GM12864 (cell line): Measurements from ENCODE around the gene ITGB8.
"Not testable (repeated sequence)": the region's sequence is repeated elsewhere in the genome, so short reads cannot be mapped to it uniquely, and the experiment has no call there.

Source experiments
- DNase-seq: peaks from one replicate; pipeline ENCODE4 v3.0.0-alpha.2; 2011; ENCODE audit warnings: low read depth
- H3K4me3 ChIP-seq: 2 replicates; pipeline ENCODE4 v1.5.1; 2011; ENCODE audit warnings: mild to moderate bottlenecking, low read depth, low read length, control low read depth
- TF ChIP-seq, protein P1 (sequence below): IDR thresholded peaks from 2 replicates; pipeline ENCODE4 v1.5.1; 2011; ENCODE audit warnings: low read depth, mild to moderate bottlenecking, moderate library complexity, low read length, control low read depth, inconsistent platforms; ENCODE audit errors: missing control alignments

The ITGB8 gene

DNA sequence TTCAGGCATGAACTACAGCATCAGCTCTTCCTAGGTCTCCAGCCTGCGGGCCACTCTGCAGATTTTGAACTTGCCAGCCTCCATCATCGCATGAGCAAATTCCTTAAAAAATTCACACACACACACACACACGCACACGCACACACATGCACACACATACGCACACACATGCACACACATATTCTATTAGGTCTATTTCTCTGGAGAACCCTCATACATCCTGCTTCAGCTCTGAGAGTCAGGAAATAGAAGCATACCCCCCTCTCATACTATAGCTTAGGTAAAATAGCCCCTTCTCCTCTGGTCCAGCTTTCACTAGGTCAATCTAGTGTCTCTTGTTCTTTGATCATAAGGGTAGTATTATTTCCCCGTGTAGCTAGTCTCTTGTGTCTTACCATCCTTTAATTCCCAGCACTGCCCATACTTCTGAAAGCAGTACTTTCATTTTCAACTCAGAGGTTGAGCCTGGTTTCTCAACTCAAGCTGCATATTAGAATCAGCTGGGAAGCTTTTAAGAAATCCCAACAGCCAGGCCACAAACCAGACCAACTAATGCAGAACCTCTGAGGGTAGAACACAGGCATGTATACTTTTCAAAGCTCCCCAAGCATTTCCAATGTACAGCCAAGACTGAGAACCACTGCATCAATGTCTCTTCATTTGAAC lies 30.9 kb upstream of the ITGB8 start:
- no peak for DNase-seq
- TF ChIP-seq, protein P1, sequence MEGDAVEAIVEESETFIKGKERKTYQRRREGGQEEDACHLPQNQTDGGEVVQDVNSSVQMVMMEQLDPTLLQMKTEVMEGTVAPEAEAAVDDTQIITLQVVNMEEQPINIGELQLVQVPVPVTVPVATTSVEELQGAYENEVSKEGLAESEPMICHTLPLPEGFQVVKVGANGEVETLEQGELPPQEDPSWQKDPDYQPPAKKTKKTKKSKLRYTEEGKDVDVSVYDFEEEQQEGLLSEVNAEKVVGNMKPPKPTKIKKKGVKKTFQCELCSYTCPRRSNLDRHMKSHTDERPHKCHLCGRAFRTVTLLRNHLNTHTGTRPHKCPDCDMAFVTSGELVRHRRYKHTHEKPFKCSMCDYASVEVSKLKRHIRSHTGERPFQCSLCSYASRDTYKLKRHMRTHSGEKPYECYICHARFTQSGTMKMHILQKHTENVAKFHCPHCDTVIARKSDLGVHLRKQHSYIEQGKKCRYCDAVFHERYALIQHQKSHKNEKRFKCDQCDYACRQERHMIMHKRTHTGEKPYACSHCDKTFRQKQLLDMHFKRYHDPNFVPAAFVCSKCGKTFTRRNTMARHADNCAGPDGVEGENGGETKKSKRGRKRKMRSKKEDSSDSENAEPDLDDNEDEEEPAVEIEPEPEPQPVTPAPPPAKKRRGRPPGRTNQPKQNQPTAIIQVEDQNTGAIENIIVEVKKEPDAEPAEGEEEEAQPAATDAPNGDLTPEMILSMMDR: no peak
- H3K4me3 ChIP-seq: no peak overlapping the region; the same call in 1 of the 2 replicates

DNA sequence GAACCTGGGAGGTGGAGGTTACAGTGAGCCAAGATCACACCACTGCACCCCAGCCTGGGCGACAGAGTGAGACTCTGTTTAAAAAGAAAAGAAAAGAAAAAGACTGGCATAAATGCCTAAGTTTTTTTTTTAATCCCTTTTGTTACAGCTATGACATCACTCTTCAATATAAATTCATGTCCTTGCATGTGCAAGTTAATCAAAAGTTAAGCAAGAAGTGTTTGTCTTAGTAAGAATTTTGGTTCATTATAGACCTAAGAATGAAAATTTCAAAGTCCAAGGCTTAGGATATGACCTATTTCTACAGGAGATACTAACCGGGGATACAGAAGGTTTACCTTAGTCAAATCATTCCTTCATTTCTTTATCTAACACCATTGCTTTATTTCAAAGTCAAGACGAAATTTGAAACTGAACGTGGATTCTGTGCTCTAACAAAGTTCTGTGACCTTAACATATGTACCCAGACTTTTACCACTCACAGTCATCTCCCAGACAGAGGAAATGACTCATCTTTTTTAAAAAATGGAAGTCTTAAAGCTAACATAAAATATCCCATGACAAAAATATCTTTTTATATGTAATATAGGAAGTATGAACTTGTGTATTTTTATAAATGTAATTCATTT lies 29.3 kb upstream of the ITGB8 start:
- H3K4me3 ChIP-seq: no peak overlapping the region
- no peak for DNase-seq
- TF ChIP-seq, protein P1: no peak

DNA sequence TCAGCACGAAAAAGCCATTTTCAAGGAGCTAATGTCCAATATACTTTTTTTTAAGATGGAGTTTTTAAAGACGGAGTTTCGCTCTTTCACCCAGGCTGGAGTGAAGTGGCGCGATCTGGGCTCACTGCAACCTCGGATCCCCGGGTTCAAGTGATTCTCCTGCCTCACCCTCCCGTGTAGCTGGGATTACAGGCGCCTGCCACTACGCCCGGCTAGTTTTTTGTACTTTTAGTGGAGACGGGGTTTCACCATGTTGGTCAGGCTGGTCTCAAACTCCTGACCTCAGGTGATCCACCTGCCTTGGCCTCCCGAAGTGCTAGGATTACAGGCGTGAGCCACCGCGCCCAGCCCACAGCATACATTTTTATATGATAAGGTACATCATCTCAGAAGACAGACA lies 28.4 kb upstream of the ITGB8 start:
- H3K4me3 ChIP-seq, DNase-seq: not testable (repeated sequence)

DNA sequence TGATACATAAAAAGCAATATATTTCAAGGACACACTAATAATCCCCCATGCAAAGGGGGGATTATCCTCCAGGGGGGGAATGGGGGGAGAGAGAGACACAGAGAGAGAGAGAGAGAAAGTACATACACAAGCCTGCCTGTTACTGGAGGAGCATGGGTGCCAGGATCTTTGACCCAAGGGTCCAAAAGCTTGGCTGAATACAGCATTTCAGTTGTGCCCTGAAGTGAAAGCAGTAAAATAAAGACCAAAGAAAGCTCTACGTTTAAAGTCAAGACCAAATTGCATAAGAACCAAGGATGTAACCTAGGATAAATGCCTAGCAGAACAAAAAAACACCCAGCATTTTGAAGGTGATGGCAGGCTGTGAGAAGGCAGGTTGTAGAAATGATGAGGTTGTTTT lies 27.8 kb upstream of the ITGB8 start:
- DNase-seq: no peak
- TF ChIP-seq, protein P1: no peak
- no peak overlapping the region for H3K4me3 ChIP-seq

DNA sequence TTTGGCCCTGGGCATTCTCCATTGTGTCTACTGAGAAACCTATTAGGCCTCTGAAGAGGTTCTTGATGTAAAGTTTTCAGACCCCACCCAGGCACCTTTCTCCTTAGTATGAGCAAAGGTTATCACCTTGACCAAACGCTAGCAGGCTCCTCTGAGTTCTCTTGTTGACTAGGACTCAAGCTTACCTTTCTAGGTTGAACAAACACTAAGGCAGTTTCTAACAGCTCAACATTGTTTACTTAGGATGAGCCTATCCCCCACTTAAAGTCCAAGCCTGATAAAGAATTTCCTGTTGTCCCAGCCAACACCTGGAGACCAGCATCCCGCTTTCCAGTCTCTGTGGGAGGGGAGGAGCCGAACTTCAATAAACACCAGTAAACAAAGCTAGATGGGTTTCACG lies 26.3 kb upstream of the ITGB8 start:
- TF ChIP-seq, protein P1: no peak
- H3K4me3 ChIP-seq: no peak overlapping the region
- no peak for DNase-seq

DNA sequence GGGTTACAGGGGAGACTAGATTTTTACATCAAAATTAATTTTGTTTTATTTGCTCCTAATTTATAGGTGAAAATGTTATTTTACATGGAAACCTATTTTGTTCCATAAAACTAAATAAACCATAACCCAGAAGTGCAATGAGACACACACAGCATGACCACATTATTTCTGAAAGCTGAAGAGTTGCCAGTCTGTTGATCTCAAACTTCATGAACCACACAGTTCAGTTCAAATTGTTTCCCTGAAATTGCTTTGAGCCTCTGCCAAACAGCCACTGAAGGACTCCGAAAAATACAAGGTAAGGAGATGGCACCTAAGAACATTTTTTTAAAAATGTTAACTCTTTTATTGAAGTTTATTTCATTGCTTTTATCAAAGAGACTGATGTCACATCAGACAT lies 25.0 kb upstream of the ITGB8 start:
- H3K4me3 ChIP-seq: no peak overlapping the region
- TF ChIP-seq, protein P1: no peak
- no peak for DNase-seq

DNA sequence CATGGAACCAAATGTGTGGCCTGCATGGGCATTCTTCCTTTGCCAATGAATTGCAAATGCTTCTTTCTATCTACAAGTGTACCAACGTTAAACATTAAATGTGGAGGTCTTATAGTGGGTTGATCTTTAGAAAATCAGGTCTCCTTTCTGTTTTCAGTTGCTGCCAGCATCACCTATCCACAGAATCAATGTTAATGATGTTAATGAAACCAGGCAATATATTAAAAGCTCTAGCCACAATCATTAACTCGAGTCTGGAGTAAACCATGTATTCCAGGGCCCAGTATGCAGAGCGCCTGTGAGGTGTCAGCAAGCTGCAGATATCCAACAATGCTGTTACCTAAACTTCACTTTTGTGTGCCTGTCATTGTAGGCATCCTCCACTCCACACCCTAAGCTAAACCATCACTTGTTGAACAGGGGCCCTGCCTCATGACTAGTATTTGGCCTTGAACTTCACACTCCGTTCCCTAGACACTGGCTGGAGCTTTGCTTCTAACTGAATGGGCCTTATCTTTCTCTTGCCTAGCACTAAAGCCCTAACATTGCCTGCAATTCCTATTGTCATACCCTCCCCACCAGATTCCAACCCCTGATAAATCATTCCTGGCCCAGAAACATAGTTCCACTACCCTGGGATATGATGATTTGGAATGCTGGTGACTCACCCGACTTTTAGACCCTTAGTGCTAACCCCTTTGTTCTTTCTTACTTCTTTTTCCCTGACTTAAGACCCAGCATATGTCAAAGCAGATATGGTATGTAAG lies 24.3 kb upstream of the ITGB8 start:
- no peak for DNase-seq

More for the DNA sequence above, 24.3 kb upstream of the ITGB8 start:
- H3K4me3 ChIP-seq: no peak overlapping the region
- TF ChIP-seq, protein P1: no peak
